Kidney glomerular epithelial cell (primary cell): ENCODE data around the gene SRP54.
"Not testable (repeated sequence)": the region's sequence is repeated elsewhere in the genome, so short reads cannot be mapped to it uniquely, and the experiment has no call there.

Source experiments
- DNase-seq: peaks from one replicate; lab custom pipeline; 2025; lab: John Stamatoyannopoulos, UW

SRP54 gene

GRCh38 chr14:34982421-34983147 lies at the start of gene SRP54:
TSS of gene SRP54 (plus strand) at chr14:34982992. CDS start at chr14:34996710, 13,718 bp downstream.
- DNase-seq, result peak; percentile 98

- DNase-seq, result no peak
Observed at GRCh38 chr14:34933301-34933700, 49.5 kb upstream of the SRP54 start.

GRCh38 chr14:34935488-34935887 lies 47.3 kb upstream of the SRP54 start:
- DNase-seq, result no peak

GRCh38 chr14:34937442-34937841 lies 45.4 kb upstream of the SRP54 start:
- no peak for DNase-seq

- DNase-seq, result no peak
Observed at GRCh38 chr14:34937876-34938275, 44.9 kb upstream of the SRP54 start.

- DNase-seq, result no peak
Observed at GRCh38 chr14:34943506-34943905, 39.3 kb upstream of the SRP54 start.

GRCh38 chr14:34944744-34945143 lies 38.0 kb upstream of the SRP54 start:
- DNase-seq, result no peak

GRCh38 chr14:34946699-34947098 lies 36.1 kb upstream of the SRP54 start:
- DNase-seq, result no peak

GRCh38 chr14:34951286-34951685 lies 31.5 kb upstream of the SRP54 start:
- DNase-seq, result no peak

GRCh38 chr14:34956931-34957330 lies 25.9 kb upstream of the SRP54 start:
- DNase-seq, result no peak

- no peak for DNase-seq
Observed at GRCh38 chr14:34957771-34958286, 25.0 kb upstream of the SRP54 start.

- not testable (repeated sequence) for DNase-seq
Observed at GRCh38 chr14:34962106-34962505, 20.7 kb upstream of the SRP54 start.

GRCh38 chr14:34964977-34965764 lies 17.6 kb upstream of the SRP54 start:
- no peak for DNase-seq

GRCh38 chr14:34965912-34966311 lies 16.9 kb upstream of the SRP54 start:
- no peak for DNase-seq

- no peak for DNase-seq
Observed at GRCh38 chr14:34966413-34966812, 16.4 kb upstream of the SRP54 start.

GRCh38 chr14:34970665-34971064 lies 12.1 kb upstream of the SRP54 start:
- no peak for DNase-seq

- no peak for DNase-seq
Observed at GRCh38 chr14:34971381-34971780, 11.4 kb upstream of the SRP54 start.

GRCh38 chr14:34971801-34972200 lies 11.0 kb upstream of the SRP54 start:
- DNase-seq, result peak; percentile 15

GRCh38 chr14:34978444-34978843 lies 4.3 kb upstream of the SRP54 start:
- DNase-seq, result no peak

GRCh38 chr14:34980337-34980900 lies 2.4 kb upstream of the SRP54 start:
- no peak for DNase-seq

- DNase-seq, result peak; percentile 46
Observed at GRCh38 chr14:34981743-34982420, 910 bp upstream of the SRP54 start.

GRCh38 chr14:34983148-34983760 lies 462 bp downstream of the SRP54 start:
- DNase-seq, result no peak
